ENCODE data around the gene CCDC171. TPM values are rescaled to one million over a fixed set of nuclear protein-coding genes. Genes with fewer than 3 reads are reported as not detected.

Gene CCDC171
- total RNA-seq, 1 donor from 2014 or later: 0.92 TPM

DNA sequence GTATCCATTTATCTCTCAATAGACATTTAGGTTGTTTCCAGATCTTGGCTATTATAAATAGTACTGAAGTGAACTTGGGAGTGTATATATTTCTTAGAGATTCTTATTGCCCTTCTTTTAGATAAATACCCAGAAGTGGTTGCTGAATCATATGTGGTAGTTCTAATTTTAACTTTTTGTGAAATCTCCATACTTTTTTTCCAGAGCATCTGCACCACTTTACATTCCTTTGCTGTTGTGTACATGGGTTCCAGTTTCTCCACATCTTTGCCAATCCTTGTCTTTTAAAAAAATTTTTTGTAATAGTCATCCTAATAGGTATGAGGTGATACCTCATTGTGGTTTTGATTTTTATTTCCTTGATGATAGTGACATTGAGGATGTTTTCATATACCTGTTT lies 303.7 kb downstream of the CCDC171 start:
- H3K4me3 ChIP-seq (ENCODE audit: low read depth, low read length): no peak overlapping the region
- DNase-seq (ENCODE audit: low read depth): no peak
- TF ChIP-seq, protein P1, sequence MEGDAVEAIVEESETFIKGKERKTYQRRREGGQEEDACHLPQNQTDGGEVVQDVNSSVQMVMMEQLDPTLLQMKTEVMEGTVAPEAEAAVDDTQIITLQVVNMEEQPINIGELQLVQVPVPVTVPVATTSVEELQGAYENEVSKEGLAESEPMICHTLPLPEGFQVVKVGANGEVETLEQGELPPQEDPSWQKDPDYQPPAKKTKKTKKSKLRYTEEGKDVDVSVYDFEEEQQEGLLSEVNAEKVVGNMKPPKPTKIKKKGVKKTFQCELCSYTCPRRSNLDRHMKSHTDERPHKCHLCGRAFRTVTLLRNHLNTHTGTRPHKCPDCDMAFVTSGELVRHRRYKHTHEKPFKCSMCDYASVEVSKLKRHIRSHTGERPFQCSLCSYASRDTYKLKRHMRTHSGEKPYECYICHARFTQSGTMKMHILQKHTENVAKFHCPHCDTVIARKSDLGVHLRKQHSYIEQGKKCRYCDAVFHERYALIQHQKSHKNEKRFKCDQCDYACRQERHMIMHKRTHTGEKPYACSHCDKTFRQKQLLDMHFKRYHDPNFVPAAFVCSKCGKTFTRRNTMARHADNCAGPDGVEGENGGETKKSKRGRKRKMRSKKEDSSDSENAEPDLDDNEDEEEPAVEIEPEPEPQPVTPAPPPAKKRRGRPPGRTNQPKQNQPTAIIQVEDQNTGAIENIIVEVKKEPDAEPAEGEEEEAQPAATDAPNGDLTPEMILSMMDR (conservative IDR thresholded peaks at IDR 0.05; ENCODE audit: low read depth, low read length): no peak

DNA sequence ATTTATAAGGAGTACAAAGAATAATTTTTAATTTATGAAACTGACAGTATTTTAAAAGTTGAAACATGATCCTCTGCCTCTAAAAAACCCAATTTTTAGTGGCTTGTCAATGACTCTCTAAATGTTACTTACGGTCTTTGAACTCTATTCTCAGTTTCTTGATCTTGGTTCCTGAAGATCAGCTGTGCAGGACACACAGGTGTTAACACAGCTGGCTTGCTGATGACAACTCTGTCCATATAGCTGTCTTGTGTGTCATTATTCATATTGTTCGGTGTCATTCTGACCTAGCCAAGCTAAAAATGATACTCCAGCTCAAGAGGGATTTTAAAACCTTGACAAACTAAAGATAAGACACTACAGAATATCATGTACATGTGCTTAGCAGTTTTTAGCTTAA lies 314.5 kb downstream of the CCDC171 start:
- H3K4me3 ChIP-seq (ENCODE audit: low read depth, low read length): no peak overlapping the region
- TF ChIP-seq, protein P1 (conservative IDR thresholded peaks at IDR 0.05; ENCODE audit: low read depth, low read length): no peak
- DNase-seq (ENCODE audit: low read depth): no peak

- no peak for DNase-seq (ENCODE audit: low read depth)
- TF ChIP-seq, protein P1 (conservative IDR thresholded peaks at IDR 0.05; ENCODE audit: low read depth, low read length): no peak
- no peak overlapping the region for H3K4me3 ChIP-seq (ENCODE audit: low read depth, low read length)
These were observed 315.1 kb downstream of the CCDC171 start for GRCh38 chr9:15867988-15868387.

DNA sequence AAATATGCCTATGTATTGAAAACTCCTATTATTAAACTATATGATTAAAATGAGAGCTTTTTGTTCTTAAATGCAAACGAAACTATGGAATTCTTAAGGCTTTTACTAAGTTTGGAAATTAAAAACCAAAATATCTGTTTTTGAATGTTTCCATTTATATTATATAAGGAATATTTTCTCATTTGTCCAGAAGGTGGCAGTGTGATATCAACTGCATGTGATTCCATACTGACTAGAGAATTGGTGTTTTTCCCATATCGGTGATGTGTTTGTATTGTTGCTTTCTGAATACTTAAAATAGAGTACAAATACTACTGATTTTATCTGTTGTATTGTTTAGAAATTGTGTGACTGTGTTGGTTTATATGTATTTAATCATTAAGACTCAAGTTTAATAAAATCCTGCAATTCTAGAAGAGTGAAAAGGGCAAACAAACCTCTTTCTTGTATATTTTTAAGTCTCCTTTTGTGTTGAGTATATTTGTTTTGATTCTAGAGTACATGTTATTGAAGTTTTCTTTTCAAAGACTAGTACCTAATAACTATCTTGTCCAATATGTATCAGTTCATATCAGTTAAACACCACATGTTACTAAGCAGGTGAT lies 320.8 kb downstream of the CCDC171 start:
- DNase-seq (ENCODE audit: low read depth): peak; percentile 26
- TF ChIP-seq, protein P1 (conservative IDR thresholded peaks at IDR 0.05; ENCODE audit: low read depth, low read length): peak; percentile 64
- H3K4me3 ChIP-seq (ENCODE audit: low read depth, low read length): no peak overlapping the region

- no peak overlapping the region for H3K4me3 ChIP-seq (ENCODE audit: low read depth, low read length)
- DNase-seq (ENCODE audit: low read depth): no peak
- TF ChIP-seq, protein P1 (conservative IDR thresholded peaks at IDR 0.05; ENCODE audit: low read depth, low read length): no peak
These were observed 329.5 kb downstream of the CCDC171 start for GRCh38 chr9:15882328-15882727.

- DNase-seq (ENCODE audit: low read depth): no peak
- H3K4me3 ChIP-seq (ENCODE audit: low read depth, low read length): no peak overlapping the region
- TF ChIP-seq, protein P1 (conservative IDR thresholded peaks at IDR 0.05; ENCODE audit: low read depth, low read length): no peak
These were observed 330.0 kb downstream of the CCDC171 start for GRCh38 chr9:15882883-15883282.

GRCh38 chr9:15885464-15885863 lies 332.6 kb downstream of the CCDC171 start:
- no peak overlapping the region for H3K4me3 ChIP-seq (ENCODE audit: low read depth, low read length)
- DNase-seq (ENCODE audit: low read depth): no peak
- TF ChIP-seq, protein P1 (conservative IDR thresholded peaks at IDR 0.05; ENCODE audit: low read depth, low read length): no peak

All from epithelial cell of proximal tubule (primary cell).